MM.1S (cell line): Measurements from ENCODE around the gene RGS12.

Experiments used
- CTCF ChIP-seq: fragments of 300-600 bp; sonication (generic); IDR thresholded peaks from 2 replicates; pipeline ENCODE4 v1.5.1; 2016; ENCODE audit warnings: antibody characterized with exemption, low read length, mixed read lengths
- EZH2phosphoT487 ChIP-seq: fragments of 300-600 bp; sonication (generic); IDR thresholded peaks from 2 replicates; pipeline ENCODE4 v1.6.1; 2018; ENCODE audit warnings: antibody characterized with exemption, low read length

- TF ChIP-seq CTCF = no peak
- TF ChIP-seq EZH2phosphoT487 = no peak
Observed at GRCh38 chr4:3338321-3338838, 45.6 kb downstream of the RGS12 start.
